A549 (cell line): ENCODE results near the gene IVL. TPM values are rescaled to one million over a fixed set of nuclear protein-coding genes. Genes with fewer than 3 reads are reported as not detected.

Experiments
- ATAC-seq, 2 experiments: fragments of 200-7000 bp in 1 of 2; fragments of >200 bp in 1 of 2; cut with Nextera tagmentation in 1 of 2; cut with Tn5 transposase in 1 of 2; 3 replicates each; pipeline versions ENCODE4 v1.8.0 to v1.9.1; 2018 to 2020; ENCODE audit warnings: mild to moderate bottlenecking in 1 of 2, moderate library complexity in 1 of 2
- CTCF ChIA-PET: fragments of 300-600 bp; sonication (Branson Sonifier 250); formaldehyde crosslinking; extraction: SDS; loops from one replicate; lab custom pipeline; 2021; ENCODE audit warnings: antibody characterized with exemption, inconsistent platforms; lab: Yijun Ruan, JAX
- POLR2A ChIA-PET: fragments of 350-600 bp; formaldehyde crosslinking; extraction: SDS; loops from one replicate; lab custom pipeline; 2021; ENCODE audit warnings: antibody characterized with exemption, inconsistent platforms; lab: Yijun Ruan, JAX
- DNase-seq, 2 experiments: peaks; one replicate each; pipeline versions ENCODE4 v3.0.0 to v3.0.0-alpha.2; 2011 to 2016; ENCODE audit warnings: low read depth in 1 of 2, low spot score in 1 of 2
- FAIRE-seq: peaks from 2 replicates; lab custom pipeline; 2011; peaks lifted over from hg19 to GRCh38; lab: Jason Lieb, UNC
- H3K27ac ChIP-seq, 2 experiments: fragments of >200 bp; sonication (Bioruptor Twin); formaldehyde crosslinking; 3 replicates each; pipeline ENCODE4 v1.5.1; 2016 to 2017
- H3K4me1 ChIP-seq: fragments of >200 bp; sonication (Bioruptor Twin); formaldehyde crosslinking; 3 replicates; pipeline ENCODE4 v1.6.1; 2016
- H3K4me2 ChIP-seq: fragments of >200 bp; sonication (Bioruptor Twin); formaldehyde crosslinking; 3 replicates; pipeline ENCODE4 v1.6.1; 2016
- H3K4me3 ChIP-seq: fragments of >200 bp; sonication (Bioruptor Twin); formaldehyde crosslinking; 3 replicates; pipeline ENCODE4 v1.5.1; 2016
- H3K9me3 ChIP-seq: fragments of >200 bp; sonication (Bioruptor Twin); formaldehyde crosslinking; 3 replicates; pipeline ENCODE4 v1.6.1; 2016
- BHLHE40 ChIP-seq: IDR thresholded peaks from 2 replicates; pipeline ENCODE4 v1.6.1; 2012; ENCODE audit warnings: low read depth, low read length, inconsistent platforms
- CBX8 ChIP-seq: fragments of 200-600 bp; sonication (generic); IDR thresholded peaks from 2 replicates; pipeline ENCODE4 v1.6.1; 2016
- CEBPB ChIP-seq, 2 experiments: fragments of >200 bp in 1 of 2; sonication (Bioruptor Twin) in 1 of 2; formaldehyde crosslinking in 1 of 2; IDR thresholded peaks; 2 replicates each; pipeline ENCODE4 v1.6.1; 2012 to 2016
- EHF ChIP-seq: fragments of 250-450 bp; sonication (Bioruptor Pico); IDR thresholded peaks from 2 replicates; pipeline ENCODE4 v1.5.0; 2020; ENCODE audit warnings: mild to moderate bottlenecking
- EP300 ChIP-seq, 2 experiments: fragments of >200 bp; sonication (Bioruptor Twin); formaldehyde crosslinking; IDR thresholded peaks; 2 replicates in 1 of 2; 3 replicates in 1 of 2; pipeline ENCODE4 v1.6.1; 2016 to 2017
- ESRRA ChIP-seq: fragments of 150-350 bp; IDR thresholded peaks from 2 replicates; pipeline ENCODE4 v1.6.1; 2014; ENCODE audit warnings: mild to moderate bottlenecking, low read length, borderline replicate concordance
- FOSB ChIP-seq: fragments of 250-450 bp; sonication (Bioruptor Pico); IDR thresholded peaks from 2 replicates; pipeline ENCODE4 v1.5.0; 2020; ENCODE audit warnings: mild to moderate bottlenecking, moderate library complexity
- FOSL2 ChIP-seq, 2 experiments: fragments of 450-650 bp in 1 of 2; fragments of >200 bp in 1 of 2; sonication (Bioruptor Twin) in 1 of 2; formaldehyde crosslinking; IDR thresholded peaks; 2 replicates each; pipeline versions ENCODE4 v1.5.0 to v1.6.1; 2016 to 2020; ENCODE audit warnings: mild to moderate bottlenecking in 1 of 2, moderate library complexity in 1 of 2
- GATA3 ChIP-seq: IDR thresholded peaks from 2 replicates; pipeline ENCODE4 v1.6.1; 2012; ENCODE audit warnings: borderline replicate concordance
- HDAC2 ChIP-seq: fragments of 200-600 bp; sonication (generic); IDR thresholded peaks from 2 replicates; pipeline ENCODE4 v1.6.1; 2016
- HEYL ChIP-seq: fragments of 250-450 bp; sonication (Bioruptor Pico); IDR thresholded peaks from 2 replicates; pipeline ENCODE4 v1.8.0; 2021; ENCODE audit warnings: mild to moderate bottlenecking, moderate library complexity
- HOXA7 ChIP-seq: fragments of 250-450 bp; sonication (Bioruptor Pico); IDR thresholded peaks from 2 replicates; pipeline ENCODE4 v1.5.0; 2020; ENCODE audit warnings: mild to moderate bottlenecking, moderate library complexity
- JUN ChIP-seq, 2 experiments: fragments of >200 bp; sonication (Bioruptor Twin); formaldehyde crosslinking; IDR thresholded peaks; 2 replicates in 1 of 2; 3 replicates in 1 of 2; pipeline ENCODE4 v1.6.1; 2016 to 2017
- MAFK ChIP-seq: fragments of 450-650 bp; IDR thresholded peaks from 2 replicates; pipeline ENCODE4 v1.6.1; 2014; ENCODE audit not compliant: partially characterized antibody
- MAZ ChIP-seq: fragments of 150-350 bp; IDR thresholded peaks from 2 replicates; pipeline ENCODE4 v1.6.1; 2014; ENCODE audit warnings: antibody characterized with exemption, low read depth, low read length, borderline replicate concordance
- TFCP2L1 ChIP-seq: fragments of 250-450 bp; sonication (Bioruptor Pico); IDR thresholded peaks from 2 replicates; pipeline ENCODE4 v1.5.0; 2021; ENCODE audit warnings: mild to moderate bottlenecking
- TP53 ChIP-seq: fragments of 250-450 bp; sonication (Bioruptor Pico); IDR thresholded peaks from 2 replicates; pipeline ENCODE4 v1.5.0; 2021; ENCODE audit warnings: mild to moderate bottlenecking, moderate library complexity
- WGBS: methylation state at CpG from one replicate; pipeline ENCODE4 v1.1.6; 2017; ENCODE audit errors: missing lambda C conversion rate; 5-methylcytosine and 5-hydroxymethylcytosine counted together
- polyA plus RNA-seq, 4 experiments: library from polyadenylated mRNA; depleted of rRNA in 3 of 4; stranded (reverse); fragments of >200 nt; fragmentation: RNase III in 1 of 4; extraction: RNeasy Plus Mini Kit Qiagen cat#74134 plus additional on column Dnase treatment in 1 of 4; gene quantifications; 2 replicates in 3 of 4; 3 replicates in 1 of 4; pipeline ENCODE4 v1.2.3, GENCODE V29; 2011 to 2017
- TF ChIP-seq, protein P1 (sequence below): IDR thresholded peaks from 2 replicates; pipeline ENCODE4 v1.6.1; 2012; ENCODE audit warnings: low read depth, borderline replicate concordance
- TF ChIP-seq, protein P2 (sequence below): IDR thresholded peaks from 2 replicates; pipeline ENCODE4 v1.6.1; 2012
- TF ChIP-seq, protein P3 (sequence below): fragments of 250-450 bp; sonication (Bioruptor Pico); IDR thresholded peaks from 2 replicates; pipeline ENCODE4 v1.5.0; 2020; ENCODE audit warnings: low read depth, mild to moderate bottlenecking, moderate library complexity

IVL gene
- polyA plus RNA-seq, 2 of the 4 experiments (the other 2 are of a cell fraction) = not detected

DNA sequence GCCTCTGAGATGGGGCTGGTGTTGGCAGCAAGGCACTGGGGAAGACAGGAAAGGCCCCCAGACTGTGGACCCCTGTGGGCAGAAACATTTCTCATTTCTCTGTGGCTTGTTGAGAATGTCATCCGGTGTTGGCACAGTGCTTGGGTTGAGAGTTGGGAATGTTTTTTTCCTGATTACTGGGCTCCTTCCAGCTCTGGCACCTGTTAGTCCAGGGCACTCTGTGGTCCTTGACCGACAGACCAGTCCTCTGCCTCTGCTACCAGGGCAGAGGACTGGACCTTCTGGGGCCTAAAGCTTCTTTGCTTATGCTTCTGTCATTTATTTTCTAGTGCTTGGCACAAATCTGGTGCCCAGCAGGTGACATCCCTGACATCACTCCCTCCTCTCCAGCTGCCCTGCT lies 33.8 kb downstream of the IVL start:
- no peak overlapping the region for H3K27ac ChIP-seq
- no peaks in the 10 kb centered on the region for H3K4me1 ChIP-seq
- 24% methylated on average over 2 of the region's 2 CpGs for WGBS
- no peak overlapping the region for H3K4me2 ChIP-seq
- H3K4me3 ChIP-seq = no peak overlapping the region
- FAIRE-seq (no peak), ATAC-seq (no peak), DNase-seq (no peak)
- H3K9me3 ChIP-seq = no peaks in the 10 kb centered on the region
- CTCF ChIA-PET = no interaction called here
- POLR2A ChIA-PET = no interaction called here
- TF ChIP-seq TFCP2L1 (CRISPR knock-in tag) = no peak
- no peak for TF ChIP-seq FOSL2 (IDR thresholded peaks at IDR 0.05)
- TF ChIP-seq FOSL2 (CRISPR knock-in tag; IDR thresholded peaks at IDR 0.05) = no peak
- no peak for TF ChIP-seq TP53
- TF ChIP-seq MAZ = no peak

DNA sequence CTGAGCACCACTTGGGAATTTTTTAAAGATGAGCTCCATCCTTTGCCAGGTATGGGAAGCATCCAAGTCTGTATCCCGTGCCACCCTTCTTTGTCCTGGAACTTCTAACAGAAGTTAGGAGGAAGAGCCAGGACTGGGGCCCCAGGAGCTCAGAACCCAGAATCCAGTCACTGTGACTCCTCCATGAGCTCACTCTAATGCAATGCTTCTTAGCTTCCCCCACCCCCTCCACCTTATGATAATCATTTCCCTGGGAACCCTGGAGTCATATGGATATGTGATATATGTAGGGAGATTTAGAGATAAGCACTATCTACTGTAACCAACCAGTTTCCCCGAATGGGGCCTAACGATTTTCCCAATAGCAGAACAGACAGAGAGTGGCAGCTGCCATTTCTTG lies 37.9 kb downstream of the IVL start:
- ChIA-PET POLR2A (no interaction called here), CTCF (interaction anchor here (0.9 to 1.7 kb wide), 5 partner anchors 12 to 440 kb away, joined by 3 to 4 read pairs (median 3); no protein-coding TSS in a partner anchor)
- H3K4me3 ChIP-seq = no peak overlapping the region
- H3K9me3 ChIP-seq = no peaks in the 10 kb centered on the region
- no peak overlapping the region for H3K27ac ChIP-seq
- DNase-seq (no peak), FAIRE-seq (no peak), ATAC-seq (no peak)
- no peaks in the 10 kb centered on the region for H3K4me1 ChIP-seq
- 2% methylated on average over 3 of the region's 3 CpGs for WGBS
- no peak overlapping the region for H3K4me2 ChIP-seq
- TF ChIP-seq HDAC2 = no peak
- TF ChIP-seq, all 56 proteins: peak for 0

DNA sequence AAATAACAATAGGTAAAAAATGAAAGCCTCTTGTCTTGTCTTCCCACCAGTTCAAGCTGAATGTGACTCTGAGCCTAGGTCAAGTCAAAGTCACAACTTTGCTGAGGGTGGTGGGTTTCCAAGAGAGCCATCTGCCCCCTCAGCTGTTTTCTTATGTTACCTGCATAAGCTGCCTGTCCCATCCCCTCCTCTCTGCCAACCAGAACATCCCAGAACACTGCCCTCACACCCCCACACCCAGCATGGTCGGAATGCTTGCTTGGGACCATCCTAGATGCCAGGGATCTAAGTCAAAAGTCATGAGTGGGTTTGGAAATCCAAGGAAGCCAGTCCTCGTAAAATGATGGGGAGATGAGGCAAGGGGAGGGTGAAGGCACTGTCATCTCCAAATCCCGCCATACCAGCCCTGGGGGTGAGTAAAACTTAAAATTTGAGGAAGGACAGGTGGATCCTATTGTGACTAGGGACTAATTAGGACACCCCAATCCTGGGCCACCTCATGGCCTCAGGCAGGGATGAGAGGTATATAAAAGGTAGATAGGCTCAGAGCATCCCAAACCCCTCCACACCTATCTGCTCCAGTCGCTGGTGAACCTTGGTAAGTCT lies 38.4 kb downstream of the IVL start, which contains the start of gene SPRR5:
Gene SPRR5, plus strand, starts transcription at position 556 of the 606 bp plus-strand sequence. CDS start 1,349 bp downstream, outside the sequence.
- POLR2A ChIA-PET = no interaction called here
- H3K4me2 ChIP-seq = no peak within 1 kb of the TSS

DNA sequence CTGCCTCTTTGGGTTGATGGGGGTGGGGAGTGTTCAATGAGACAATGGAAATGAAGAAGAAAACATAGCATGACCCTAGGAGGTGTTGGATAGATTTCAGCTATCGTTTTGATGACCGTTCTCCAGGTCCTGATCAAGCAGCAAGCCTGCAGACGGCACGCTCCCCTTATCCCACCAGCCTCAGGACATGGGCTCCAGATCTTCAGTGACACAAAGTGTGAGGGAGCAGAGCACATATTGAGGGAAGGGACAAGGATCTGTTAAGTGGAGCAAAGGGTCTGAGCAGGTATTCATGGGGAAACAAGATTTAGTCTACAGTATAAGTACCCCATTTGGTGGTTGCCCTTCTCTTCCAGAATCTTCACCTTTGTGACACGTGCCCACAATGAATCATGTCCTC lies 43.4 kb downstream of the IVL start:
- Histone ChIP-seq H3K4me1 (no peaks in the 10 kb centered on the region), H3K9me3 (no peaks in the 10 kb centered on the region), H3K4me3 (no peak overlapping the region), H3K4me2 (no peak overlapping the region)
- WGBS = 22% methylated on average over 5 of the region's 5 CpGs
- ATAC-seq (no peak), FAIRE-seq (no peak)
- CTCF ChIA-PET = no interaction called here
- TF ChIP-seq BHLHE40 = no peak
- TF ChIP-seq EP300 (IDR thresholded peaks at IDR 0.05) = no peak
- no peak for TF ChIP-seq CEBPB (IDR thresholded peaks at IDR 0.05)
- TF ChIP-seq HEYL (CRISPR knock-in tag) = no peak
- no peak for TF ChIP-seq HOXA7
- no peak for TF ChIP-seq EHF (CRISPR knock-in tag)
- no peak for TF ChIP-seq FOSB
- no peak for TF ChIP-seq HDAC2
- no peak for TF ChIP-seq CBX8
- TF ChIP-seq, protein P1, sequence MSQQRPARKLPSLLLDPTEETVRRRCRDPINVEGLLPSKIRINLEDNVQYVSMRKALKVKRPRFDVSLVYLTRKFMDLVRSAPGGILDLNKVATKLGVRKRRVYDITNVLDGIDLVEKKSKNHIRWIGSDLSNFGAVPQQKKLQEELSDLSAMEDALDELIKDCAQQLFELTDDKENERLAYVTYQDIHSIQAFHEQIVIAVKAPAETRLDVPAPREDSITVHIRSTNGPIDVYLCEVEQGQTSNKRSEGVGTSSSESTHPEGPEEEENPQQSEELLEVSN = no peak
- TF ChIP-seq MAFK = no peak
- TF ChIP-seq, protein P2, sequence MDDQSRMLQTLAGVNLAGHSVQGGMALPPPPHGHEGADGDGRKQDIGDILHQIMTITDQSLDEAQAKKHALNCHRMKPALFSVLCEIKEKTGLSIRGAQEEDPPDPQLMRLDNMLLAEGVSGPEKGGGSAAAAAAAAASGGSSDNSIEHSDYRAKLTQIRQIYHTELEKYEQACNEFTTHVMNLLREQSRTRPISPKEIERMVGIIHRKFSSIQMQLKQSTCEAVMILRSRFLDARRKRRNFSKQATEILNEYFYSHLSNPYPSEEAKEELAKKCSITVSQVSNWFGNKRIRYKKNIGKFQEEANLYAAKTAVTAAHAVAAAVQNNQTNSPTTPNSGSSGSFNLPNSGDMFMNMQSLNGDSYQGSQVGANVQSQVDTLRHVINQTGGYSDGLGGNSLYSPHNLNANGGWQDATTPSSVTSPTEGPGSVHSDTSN = no peak
- TF ChIP-seq, all 56 proteins: peak for 0
- H3K27ac ChIP-seq = no peak overlapping the region
- DNase-seq = no peak
- POLR2A ChIA-PET = no interaction called here

More for the DNA sequence above, 38.4 kb downstream of the IVL start, which contains the start of gene SPRR5:
- no peaks in the 10 kb centered on the region for H3K4me1 ChIP-seq
- H3K4me3 ChIP-seq = no peak within 1 kb of the TSS
- DNase-seq = no peak
- no peak for FAIRE-seq
- no peaks in the 10 kb centered on the region for H3K9me3 ChIP-seq
- no peak for TF ChIP-seq JUN (IDR thresholded peaks at IDR 0.05)
- TF ChIP-seq ESRRA = no peak
- TF ChIP-seq GATA3 = no peak
- TF ChIP-seq, protein P3, sequence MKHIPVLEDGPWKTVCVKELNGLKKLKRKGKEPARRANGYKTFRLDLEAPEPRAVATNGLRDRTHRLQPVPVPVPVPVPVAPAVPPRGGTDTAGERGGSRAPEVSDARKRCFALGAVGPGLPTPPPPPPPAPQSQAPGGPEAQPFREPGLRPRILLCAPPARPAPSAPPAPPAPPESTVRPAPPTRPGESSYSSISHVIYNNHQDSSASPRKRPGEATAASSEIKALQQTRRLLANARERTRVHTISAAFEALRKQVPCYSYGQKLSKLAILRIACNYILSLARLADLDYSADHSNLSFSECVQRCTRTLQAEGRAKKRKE (CRISPR knock-in tag) = no peak
- no peak within 1 kb of the TSS for H3K27ac ChIP-seq
- CTCF ChIA-PET = interaction anchor here (0.9 to 1.7 kb wide), 4 partner anchors 14 to 439 kb away, joined by 3 to 4 read pairs (median 4); no protein-coding TSS in a partner anchor
- WGBS = 9% methylated on average over 3 of the region's 4 CpGs
- ATAC-seq = no peak
